CD14-positive monocyte (primary cell): Measurements from ENCODE around the gene AMPD3. TPM values are rescaled to one million over a fixed set of nuclear protein-coding genes. Genes with fewer than 3 reads are reported as not detected.

Source experiments
- DNase-seq, 3 donors: peaks; one replicate each; pipeline ENCODE4 v3.0.0-alpha.2; 2011 to 2022
- H2AFZ ChIP-seq: 2 replicates; pipeline ENCODE4 v1.6.0; 2012; ENCODE audit warnings: mild to moderate bottlenecking, low read depth, low read length, inconsistent platforms; ENCODE audit not compliant: insufficient read depth, poor library complexity, severe bottlenecking
- H3K27ac ChIP-seq, 2 donors: 1 replicate in 1 of 2; 2 replicates in 1 of 2; pipeline ENCODE4 v1.5.1; 2012 to 2013; ENCODE audit warnings: low read length in 2 of 2, control low read depth in 1 of 2, inconsistent platforms in 1 of 2, low read depth in 1 of 2, mild to moderate bottlenecking in 1 of 2
- H3K27me3 ChIP-seq, 2 donors: one replicate each; pipeline versions ENCODE4 v1.6.0 to v1.6.1; 2011 to 2013; ENCODE audit warnings: low read length in 2 of 2; ENCODE audit not compliant: control insufficient read depth in 2 of 2, insufficient read depth in 2 of 2
- H3K36me3 ChIP-seq, 2 donors: replicated peaks in 1 of 2; 1 replicate in 1 of 2; 2 replicates in 1 of 2; pipeline versions ENCODE4 v1.5.1 to v1.6.1; 2012 to 2013; ENCODE audit warnings: low read length in 2 of 2, control low read depth in 1 of 2, inconsistent platforms in 1 of 2, mild to moderate bottlenecking in 1 of 2; ENCODE audit not compliant: insufficient read depth in 2 of 2, control insufficient read depth in 1 of 2
- H3K4me1 ChIP-seq, 2 donors: 1 replicate in 1 of 2; 2 replicates in 1 of 2; pipeline versions ENCODE4 v1.5.1 to v1.6.1; 2012 to 2013; ENCODE audit warnings: low read length in 2 of 2, control low read depth in 1 of 2, inconsistent platforms in 1 of 2, mild to moderate bottlenecking in 1 of 2, moderate library complexity in 1 of 2; ENCODE audit not compliant: insufficient read depth in 2 of 2, control insufficient read depth in 1 of 2
- H3K4me2 ChIP-seq: replicated peaks from 2 replicates; pipeline ENCODE3; 2012; ENCODE audit warnings: low read length, moderate library complexity, mild to moderate bottlenecking; ENCODE audit not compliant: poor library complexity, severe bottlenecking; ENCODE audit errors: extremely low read depth
- H3K4me3 ChIP-seq, 3 experiments: fragments of 200-600 bp in 1 of 3; sonication (generic) in 1 of 3; replicated peaks in 1 of 3; 1 replicate in 2 of 3; 2 replicates in 1 of 3; pipeline ENCODE4 v1.5.1; 2011 to 2013; ENCODE audit warnings: low read length in 3 of 3, mild to moderate bottlenecking in 3 of 3, control low read depth in 2 of 3, low read depth in 2 of 3, inconsistent platforms in 1 of 3, moderate library complexity in 1 of 3
- H3K79me2 ChIP-seq: 2 replicates; pipeline ENCODE4 v1.6.0; 2012; ENCODE audit warnings: mild to moderate bottlenecking, control low read depth, inconsistent platforms, low read length, moderate library complexity; ENCODE audit not compliant: insufficient read depth
- H3K9ac ChIP-seq: 2 replicates; pipeline ENCODE4 v1.6.0; 2017; ENCODE audit warnings: low read length, mild to moderate bottlenecking; ENCODE audit not compliant: insufficient read depth, poor library complexity, severe bottlenecking
- H3K9me3 ChIP-seq, 2 donors: replicated peaks in 1 of 2; 1 replicate in 1 of 2; 2 replicates in 1 of 2; pipeline versions ENCODE4 v1.5.1 to v1.6.1; 2012 to 2013; ENCODE audit warnings: low read length in 2 of 2, control low read depth in 1 of 2; ENCODE audit not compliant: control insufficient read depth in 1 of 2, insufficient read depth in 1 of 2
- H4K20me1 ChIP-seq: 2 replicates; pipeline ENCODE4 v1.6.0; 2012; ENCODE audit warnings: mild to moderate bottlenecking, low read length, control low read depth, moderate library complexity; ENCODE audit not compliant: insufficient read depth
- H3K27ac Mint-ChIP-seq, 7 donors: one replicate each; pipeline ENCODE4 v1.8.0; 2020; ENCODE audit warnings: mild to moderate bottlenecking in 7 of 7, mixed read lengths in 7 of 7, moderate library complexity in 6 of 7, inconsistent platforms in 2 of 7
- H3K27me3 Mint-ChIP-seq, 3 donors: one replicate each; pipeline ENCODE4 v1.8.0; 2021 to 2022; ENCODE audit warnings: low read depth in 3 of 3, mild to moderate bottlenecking in 3 of 3, mixed read lengths in 3 of 3, moderate library complexity in 3 of 3, inconsistent platforms in 1 of 3
- H3K36me3 Mint-ChIP-seq, 2 donors: one replicate each; pipeline ENCODE4 v1.8.0; 2020; ENCODE audit warnings: mixed read lengths in 2 of 2, inconsistent platforms in 1 of 2, mild to moderate bottlenecking in 1 of 2
- H3K4me1 Mint-ChIP-seq: one replicate; pipeline ENCODE4 v1.8.0; 2020; ENCODE audit warnings: mild to moderate bottlenecking, mixed read lengths
- H3K4me3 Mint-ChIP-seq, 2 donors: one replicate each; pipeline ENCODE4 v1.8.0; 2020; ENCODE audit warnings: mild to moderate bottlenecking in 2 of 2, mixed read lengths in 2 of 2, moderate library complexity in 1 of 2
- H3K9me3 Mint-ChIP-seq, 7 donors: one replicate each; pipeline ENCODE4 v1.8.0; 2020 to 2022; ENCODE audit warnings: mixed read lengths in 7 of 7, mild to moderate bottlenecking in 6 of 7, moderate library complexity in 6 of 7, inconsistent platforms in 2 of 7
- WGBS: methylation state at CpG from one replicate; pipeline ENCODE4 v1.1.5; 2013; ENCODE audit warnings: missing lambda C conversion rate; ENCODE audit not compliant: insufficient coverage; 5-methylcytosine and 5-hydroxymethylcytosine counted together
- intact Hi-C, 2 donors: fragments of 100-400 bp; cut with micrococcal nuclease; formaldehyde crosslinking; loops; one replicate each; pipeline versions ENCODE4 v1.15.0 to v1.15.1; 2023
- polyA plus RNA-seq, 3 donors: library from polyadenylated mRNA; depleted of rRNA in 1 of 3; unstranded in 2 of 3; stranded (reverse) in 1 of 3; fragments of 300-500 nt in 2 of 3; fragments of >200 nt in 1 of 3; fragmentation: Illumina TruSeq in 2 of 3; gene quantifications; 1 replicate in 2 of 3; 2 replicates in 1 of 3; pipeline ENCODE4 v1.2.3, GENCODE V29; 2012 to 2021
- TF ChIP-seq, protein P1 (sequence below): fragments of 200-600 bp; IDR thresholded peaks from one replicate; pipeline ENCODE4 v1.8.0; 2022; ENCODE audit warnings: antibody characterized with exemption, mild to moderate bottlenecking

Gene AMPD3
- polyA plus RNA-seq, 3 donors, result 10.5 to 24.3 (median 14.3) TPM

- H3K9ac ChIP-seq, result no peak overlapping the region
- H3K79me2 ChIP-seq, result peaks cover 69% of the 10 kb centered on the region
- no peak overlapping the region for H3K4me3 Mint-ChIP-seq
- no peak overlapping the region for H3K4me3 ChIP-seq
- H3K4me1 ChIP-seq, result peaks cover 50 to 58% of the 10 kb centered on the region in 2 donors
- peak in 1 of 3 donors; percentile 60 for DNase-seq
- H3K36me3 Mint-ChIP-seq, result peaks cover 5 to 6% of the 10 kb centered on the region in 2 donors
- no peaks in the 10 kb centered on the region for H3K36me3 ChIP-seq
- TF ChIP-seq, protein P1, sequence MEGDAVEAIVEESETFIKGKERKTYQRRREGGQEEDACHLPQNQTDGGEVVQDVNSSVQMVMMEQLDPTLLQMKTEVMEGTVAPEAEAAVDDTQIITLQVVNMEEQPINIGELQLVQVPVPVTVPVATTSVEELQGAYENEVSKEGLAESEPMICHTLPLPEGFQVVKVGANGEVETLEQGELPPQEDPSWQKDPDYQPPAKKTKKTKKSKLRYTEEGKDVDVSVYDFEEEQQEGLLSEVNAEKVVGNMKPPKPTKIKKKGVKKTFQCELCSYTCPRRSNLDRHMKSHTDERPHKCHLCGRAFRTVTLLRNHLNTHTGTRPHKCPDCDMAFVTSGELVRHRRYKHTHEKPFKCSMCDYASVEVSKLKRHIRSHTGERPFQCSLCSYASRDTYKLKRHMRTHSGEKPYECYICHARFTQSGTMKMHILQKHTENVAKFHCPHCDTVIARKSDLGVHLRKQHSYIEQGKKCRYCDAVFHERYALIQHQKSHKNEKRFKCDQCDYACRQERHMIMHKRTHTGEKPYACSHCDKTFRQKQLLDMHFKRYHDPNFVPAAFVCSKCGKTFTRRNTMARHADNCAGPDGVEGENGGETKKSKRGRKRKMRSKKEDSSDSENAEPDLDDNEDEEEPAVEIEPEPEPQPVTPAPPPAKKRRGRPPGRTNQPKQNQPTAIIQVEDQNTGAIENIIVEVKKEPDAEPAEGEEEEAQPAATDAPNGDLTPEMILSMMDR, result no peak
- H3K27me3 Mint-ChIP-seq, result peaks cover 0 to 9% (median 8%) of the 10 kb centered on the region in 3 donors
- H4K20me1 ChIP-seq, result no peaks in the 10 kb centered on the region
- no CpG with 5 or more reads among the region's 3 CpGs for WGBS
- H2AFZ ChIP-seq, result no peak overlapping the region
- H3K27ac Mint-ChIP-seq, result peak overlapping the region in 4 of 7 donors; percentile 57 to 87 (median 69)
- no peaks in the 10 kb centered on the region for H3K9me3 ChIP-seq
- H3K27ac ChIP-seq, result no peak overlapping the region
- intact Hi-C loops, result no loop called here
- no peak overlapping the region for H3K4me2 ChIP-seq
- peaks cover 56% of the 10 kb centered on the region for H3K4me1 Mint-ChIP-seq
- no peaks in the 10 kb centered on the region for H3K9me3 Mint-ChIP-seq
- H3K27me3 ChIP-seq, result no peaks in the 10 kb centered on the region
Observed at GRCh38 chr11:10452211-10452767, 2.8 kb upstream of the AMPD3 start.

DNA sequence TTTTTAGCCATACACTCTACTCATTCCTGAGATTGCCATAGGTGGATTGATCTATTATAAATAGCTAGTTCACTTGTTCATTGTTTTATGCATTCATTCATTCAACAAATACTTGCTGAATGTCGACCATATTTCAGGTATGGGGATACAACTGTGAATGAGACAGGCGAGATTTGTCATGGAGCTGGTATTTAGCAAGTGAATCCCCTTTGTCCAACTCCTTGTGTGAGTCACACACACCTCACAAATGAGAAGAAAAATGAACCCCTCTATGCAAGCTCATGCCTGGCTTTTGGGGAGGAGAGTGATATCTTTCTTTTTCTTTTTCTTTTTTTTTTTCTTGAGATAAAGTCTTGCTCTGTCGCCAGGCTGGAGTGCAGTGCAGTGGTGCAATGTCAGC is 1.8 kb upstream of the AMPD3 start:
- no peak overlapping the region for H3K27ac Mint-ChIP-seq
- Histone ChIP-seq H3K36me3 (no peaks in the 10 kb centered on the region), H2AFZ (no peak overlapping the region), H3K27me3 (no peaks in the 10 kb centered on the region), H3K4me1 (peaks cover 60 to 67% of the 10 kb centered on the region in 2 donors), H3K9ac (no peak overlapping the region), H3K4me3 (no peak overlapping the region), H3K4me2 (no peak overlapping the region), H3K79me2 (peaks cover 78% of the 10 kb centered on the region), H4K20me1 (no peaks in the 10 kb centered on the region), H3K27ac (no peak overlapping the region), H3K9me3 (no peaks in the 10 kb centered on the region)
- intact Hi-C loops, result no loop called here
- H3K4me1 Mint-ChIP-seq, result peaks cover 64% of the 10 kb centered on the region
- TF ChIP-seq, protein P1, result no peak
- H3K36me3 Mint-ChIP-seq, result peaks cover 5 to 6% of the 10 kb centered on the region in 2 donors
- no CpG with 5 or more reads among the region's 3 CpGs for WGBS
- no peak for DNase-seq
- H3K27me3 Mint-ChIP-seq, result peaks cover 0 to 9% (median 6%) of the 10 kb centered on the region in 3 donors
- no peak overlapping the region for H3K4me3 Mint-ChIP-seq
- H3K9me3 Mint-ChIP-seq, result no peaks in the 10 kb centered on the region
